HG02884 (cell line): ENCODE data around the gene CD300E.

Source experiments
- ATAC-seq: cut with Tn5 transposase; IDR thresholded peaks from one replicate; pipeline ENCODE4 v1.9.1; 2021; ENCODE audit warnings: mild to moderate bottlenecking, moderate library complexity; ENCODE audit not compliant: unreplicated experiment

The CD300E gene

DNA sequence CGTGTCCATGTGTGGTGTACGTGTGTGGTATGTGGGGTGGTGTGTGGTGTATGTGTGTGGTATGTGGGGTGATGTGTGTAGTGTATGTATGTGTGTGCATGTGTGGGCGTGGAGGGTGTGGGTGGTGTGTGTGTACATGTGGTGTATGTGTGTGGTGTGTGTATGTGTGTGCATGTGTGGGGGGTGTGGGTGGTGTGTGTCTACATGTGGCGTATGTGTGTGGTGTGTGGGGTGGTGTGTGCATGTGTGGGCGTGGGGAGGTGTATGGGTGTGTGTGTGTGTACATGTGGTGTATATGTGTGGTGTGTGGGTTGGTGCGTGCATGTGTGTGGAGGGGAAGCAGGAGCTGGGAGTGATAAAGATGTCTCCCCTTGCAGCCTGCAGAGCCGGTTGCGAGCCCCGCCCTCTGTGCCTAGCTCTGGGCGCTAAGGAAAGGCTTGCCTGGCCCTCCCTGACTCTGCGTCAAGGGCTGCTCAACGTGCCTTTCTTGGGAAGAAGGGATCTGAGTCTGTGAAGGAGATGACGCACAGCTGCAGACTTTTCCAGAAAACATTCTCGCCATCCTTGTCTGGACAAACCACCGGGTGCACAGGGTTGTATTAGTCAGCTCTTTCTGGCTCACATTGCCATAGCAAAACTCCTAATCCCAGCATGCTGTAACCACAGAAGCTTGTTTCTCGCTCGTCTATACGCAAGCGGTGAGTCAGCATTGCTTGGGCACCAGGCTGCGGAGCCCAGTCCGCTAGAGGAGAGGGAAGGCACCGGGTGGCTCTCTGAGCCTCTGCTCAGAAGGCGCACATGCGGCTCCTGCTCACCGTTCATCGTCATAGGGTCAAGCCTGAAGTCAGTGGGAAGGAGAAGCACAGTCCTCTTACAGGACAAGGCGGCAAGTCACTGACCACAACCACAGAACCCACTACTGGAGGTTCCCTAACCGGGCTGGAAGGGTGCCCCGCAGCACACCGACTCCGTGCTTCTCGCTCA is 54.2 kb downstream of the CD300E start:
- no peak for ATAC-seq

- ATAC-seq = no peak
These were observed 55.2 kb downstream of the CD300E start for GRCh38 chr17:74568106-74568873.

DNA sequence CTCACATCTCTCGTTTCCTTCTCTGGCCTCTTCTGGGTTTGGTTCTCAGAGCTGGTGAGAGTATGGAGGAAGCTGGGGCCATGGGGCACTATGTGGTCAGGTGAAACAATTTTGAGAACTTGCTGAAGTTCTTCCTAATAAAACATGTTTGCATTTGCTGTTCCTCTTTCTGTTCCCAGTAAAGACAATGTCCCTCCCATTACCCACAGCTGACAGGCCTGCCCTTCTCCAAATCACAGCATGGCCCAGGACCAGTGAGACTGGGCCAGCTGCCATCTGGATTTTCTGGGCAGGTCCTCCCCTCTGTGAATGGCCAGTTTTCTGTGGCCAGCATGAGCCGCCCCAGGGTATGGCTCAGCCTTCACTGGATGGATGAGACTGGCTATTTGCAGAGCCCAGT is 56.1 kb downstream of the CD300E start, which contains the start of gene CD300H:
Gene CD300H (minus strand): TSS at position 113 of the 400 bp plus-strand sequence.
- no peak for ATAC-seq

- ATAC-seq = no peak
These were observed 57.3 kb downstream of the CD300E start for GRCh38 chr17:74566132-74566753.

GRCh38 chr17:74565126-74565525 is 58.4 kb downstream of the CD300E start:
- no peak for ATAC-seq

- ATAC-seq = no peak
These were observed 60.2 kb downstream of the CD300E start for GRCh38 chr17:74563358-74563757.

- ATAC-seq = no peak
These were observed 62.0 kb downstream of the CD300E start for GRCh38 chr17:74561586-74561985.
